ENCODE measurements around the gene STRBP. TPM values are rescaled to one million over a fixed set of nuclear protein-coding genes. Genes with fewer than 3 reads are reported as not detected.
A peak's percentile ranks its signal among the peaks of the same experiment; 100 is the strongest.

Gene STRBP
- total RNA-seq, result 10 to 100 TPM; 20.8 to 49.9 (median 37.4) TPM

DNA sequence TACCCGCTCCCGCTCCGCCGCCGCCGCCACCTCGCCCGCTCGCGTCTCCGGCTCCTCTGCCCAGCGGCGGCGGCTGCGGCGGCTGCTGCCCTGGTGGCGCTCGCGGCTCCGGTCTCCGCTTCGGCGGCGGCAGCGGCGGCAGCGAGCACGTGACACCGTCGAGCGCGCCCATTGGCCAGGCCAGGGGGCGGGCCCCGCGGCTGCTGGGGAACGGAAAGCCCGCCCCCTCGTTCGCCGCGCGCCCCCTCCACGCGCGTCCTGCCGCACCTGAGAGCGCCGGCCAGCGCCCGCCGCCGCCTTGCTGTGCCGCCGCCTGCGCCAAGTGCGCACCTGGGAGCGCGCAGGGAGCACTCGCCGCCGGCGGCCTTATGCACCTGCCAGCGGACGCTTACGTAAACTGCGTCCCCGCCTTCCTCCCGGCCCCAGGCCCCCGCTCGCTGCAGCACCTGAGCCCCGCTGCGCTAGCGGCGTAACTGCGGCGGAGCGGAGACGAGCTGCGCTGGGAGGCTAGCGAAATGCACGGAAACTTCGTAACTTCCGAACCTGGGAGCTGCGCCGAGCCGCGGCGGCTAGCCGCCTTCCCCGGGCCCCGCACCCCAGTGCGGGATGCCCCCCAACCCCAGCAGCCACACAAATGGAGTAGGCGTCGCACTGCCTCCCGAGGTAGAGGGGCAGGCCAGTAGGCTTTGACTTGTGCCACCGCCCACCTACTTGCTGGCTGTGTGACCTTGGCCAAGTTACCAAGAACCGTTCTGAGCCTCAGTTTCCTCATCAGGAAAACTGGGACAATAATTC, at the start of gene STRBP:
Gene STRBP (minus strand): TSS at position 122 of the 795 bp plus-strand sequence. CDS start 84,452 bp downstream, outside the sequence.
- TF ChIP-seq, protein P1, sequence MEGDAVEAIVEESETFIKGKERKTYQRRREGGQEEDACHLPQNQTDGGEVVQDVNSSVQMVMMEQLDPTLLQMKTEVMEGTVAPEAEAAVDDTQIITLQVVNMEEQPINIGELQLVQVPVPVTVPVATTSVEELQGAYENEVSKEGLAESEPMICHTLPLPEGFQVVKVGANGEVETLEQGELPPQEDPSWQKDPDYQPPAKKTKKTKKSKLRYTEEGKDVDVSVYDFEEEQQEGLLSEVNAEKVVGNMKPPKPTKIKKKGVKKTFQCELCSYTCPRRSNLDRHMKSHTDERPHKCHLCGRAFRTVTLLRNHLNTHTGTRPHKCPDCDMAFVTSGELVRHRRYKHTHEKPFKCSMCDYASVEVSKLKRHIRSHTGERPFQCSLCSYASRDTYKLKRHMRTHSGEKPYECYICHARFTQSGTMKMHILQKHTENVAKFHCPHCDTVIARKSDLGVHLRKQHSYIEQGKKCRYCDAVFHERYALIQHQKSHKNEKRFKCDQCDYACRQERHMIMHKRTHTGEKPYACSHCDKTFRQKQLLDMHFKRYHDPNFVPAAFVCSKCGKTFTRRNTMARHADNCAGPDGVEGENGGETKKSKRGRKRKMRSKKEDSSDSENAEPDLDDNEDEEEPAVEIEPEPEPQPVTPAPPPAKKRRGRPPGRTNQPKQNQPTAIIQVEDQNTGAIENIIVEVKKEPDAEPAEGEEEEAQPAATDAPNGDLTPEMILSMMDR (IDR thresholded peaks at IDR 0.05), result peak in 1 of 6 experiments; percentile 22
- TF ChIP-seq POLR2A (IDR thresholded peaks at IDR 0.05), result peak in 1 of 2 donors; percentile 79
- DNase-seq, result peak; percentile 90 to 97 (median 96)
- H3K27ac ChIP-seq, result peak within 1 kb of the TSS; percentile 76 to 93 (median 86)
- H3K4me3 ChIP-seq, result peak within 1 kb of the TSS; percentile 75 to 99 (median 82)
- H3K9me3 ChIP-seq, result no peaks in the 10 kb centered on the region
- H3K4me1 ChIP-seq, result peaks cover 0 to 21% (median 0%) of the 10 kb centered on the region in 4 donors
- no peaks in the 10 kb centered on the region for H3K27me3 ChIP-seq
- no peaks in the 10 kb centered on the region for H3K36me3 ChIP-seq

DNA sequence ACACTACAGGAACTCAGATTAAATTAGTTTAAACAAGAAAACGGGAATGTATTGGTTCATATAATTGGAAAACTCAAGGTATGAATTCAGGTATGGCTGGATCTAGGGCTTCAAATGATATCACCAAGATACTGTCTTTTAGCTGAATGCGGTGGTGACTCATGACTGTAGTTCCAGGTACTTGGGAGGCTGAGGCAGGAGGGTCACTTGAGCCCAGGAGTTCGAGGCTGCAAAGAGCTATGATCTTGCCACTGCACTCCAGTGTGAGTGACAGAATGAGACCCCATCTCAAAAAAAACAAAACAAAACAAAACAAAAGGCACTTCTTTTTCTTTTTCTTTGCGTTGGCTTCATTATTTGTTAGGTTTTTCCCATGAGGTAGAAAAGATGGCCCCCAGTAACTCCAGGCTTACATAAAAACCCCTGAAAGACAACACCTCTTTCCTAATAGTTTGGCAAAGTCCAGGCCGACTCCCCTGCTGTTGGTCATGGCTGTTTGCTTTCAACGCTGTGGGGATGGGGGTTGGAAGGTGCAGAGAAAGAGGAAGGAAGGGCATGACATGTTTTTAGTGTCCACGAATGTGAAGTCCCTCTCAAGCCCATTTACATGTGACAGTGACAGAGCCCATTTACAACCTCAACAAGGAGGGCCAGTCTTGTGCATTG, 47.8 kb upstream of the STRBP start:
- H3K4me1 ChIP-seq, result no peaks in the 10 kb centered on the region
- no peak overlapping the region for H3K4me3 ChIP-seq
- no peaks in the 10 kb centered on the region for H3K9me3 ChIP-seq
- H3K36me3 ChIP-seq, result no peaks in the 10 kb centered on the region
- TF ChIP-seq, protein P1 (IDR thresholded peaks at IDR 0.05), result no peak
- TF ChIP-seq POLR2A (IDR thresholded peaks at IDR 0.05), result no peak
- H3K27ac ChIP-seq, result no peak overlapping the region
- peak in 2 of 3 donors; percentile 6 to 41 for DNase-seq
- no peaks in the 10 kb centered on the region for H3K27me3 ChIP-seq

DNA sequence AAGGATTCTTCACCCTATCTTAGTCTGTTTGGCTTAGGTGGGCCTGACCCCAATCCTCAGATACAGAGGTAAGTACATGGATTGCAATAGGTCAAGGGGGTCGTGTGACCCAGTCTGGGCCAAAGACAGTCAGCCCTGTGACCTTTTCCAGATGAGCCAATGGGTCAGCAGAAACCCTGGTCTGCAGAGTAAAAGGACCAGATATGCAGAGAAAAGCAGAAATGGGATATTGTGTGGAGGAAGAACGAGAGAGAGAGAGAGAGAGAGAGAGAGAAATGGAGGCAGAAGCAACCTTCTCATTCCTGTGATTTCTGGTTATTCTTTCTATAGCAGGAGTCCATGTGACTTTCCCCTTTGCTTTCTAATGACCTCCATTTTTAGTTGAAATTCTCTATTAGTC, 47.2 kb upstream of the STRBP start:
- no peaks in the 10 kb centered on the region for H3K9me3 ChIP-seq
- H3K4me1 ChIP-seq, result no peaks in the 10 kb centered on the region
- H3K27ac ChIP-seq, result no peak overlapping the region
- no peaks in the 10 kb centered on the region for H3K36me3 ChIP-seq
- TF ChIP-seq POLR2A (IDR thresholded peaks at IDR 0.05), result no peak
- TF ChIP-seq, protein P1 (IDR thresholded peaks at IDR 0.05), result no peak
- H3K27me3 ChIP-seq, result no peaks in the 10 kb centered on the region
- no peak for DNase-seq
- no peak overlapping the region for H3K4me3 ChIP-seq

DNA sequence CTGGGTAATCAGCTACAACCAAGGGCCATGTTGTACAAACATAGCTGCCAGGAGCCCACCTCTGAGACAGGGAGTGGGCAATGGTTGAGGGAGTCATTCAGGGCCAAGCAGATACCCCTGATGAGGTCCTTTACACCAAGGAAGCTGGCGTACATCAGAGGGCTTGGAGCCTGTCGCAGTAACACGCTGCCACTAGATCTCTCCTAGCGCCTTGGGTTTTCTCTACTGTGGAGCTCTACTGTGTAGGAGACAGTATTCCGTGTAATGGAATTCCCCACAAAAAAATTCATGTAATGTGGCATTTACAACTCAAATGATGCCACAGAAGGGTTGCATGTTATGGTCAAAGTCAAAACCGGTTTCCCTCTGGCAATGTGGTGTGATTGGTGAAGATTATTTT, 46.2 kb upstream of the STRBP start:
- H3K9me3 ChIP-seq, result no peaks in the 10 kb centered on the region
- no peak overlapping the region for H3K4me3 ChIP-seq
- TF ChIP-seq, protein P1 (IDR thresholded peaks at IDR 0.05), result no peak
- no peak for TF ChIP-seq POLR2A (IDR thresholded peaks at IDR 0.05)
- no peak overlapping the region for H3K27ac ChIP-seq
- no peaks in the 10 kb centered on the region for H3K27me3 ChIP-seq
- H3K4me1 ChIP-seq, result no peaks in the 10 kb centered on the region
- DNase-seq, result no peak
- no peaks in the 10 kb centered on the region for H3K36me3 ChIP-seq

DNA sequence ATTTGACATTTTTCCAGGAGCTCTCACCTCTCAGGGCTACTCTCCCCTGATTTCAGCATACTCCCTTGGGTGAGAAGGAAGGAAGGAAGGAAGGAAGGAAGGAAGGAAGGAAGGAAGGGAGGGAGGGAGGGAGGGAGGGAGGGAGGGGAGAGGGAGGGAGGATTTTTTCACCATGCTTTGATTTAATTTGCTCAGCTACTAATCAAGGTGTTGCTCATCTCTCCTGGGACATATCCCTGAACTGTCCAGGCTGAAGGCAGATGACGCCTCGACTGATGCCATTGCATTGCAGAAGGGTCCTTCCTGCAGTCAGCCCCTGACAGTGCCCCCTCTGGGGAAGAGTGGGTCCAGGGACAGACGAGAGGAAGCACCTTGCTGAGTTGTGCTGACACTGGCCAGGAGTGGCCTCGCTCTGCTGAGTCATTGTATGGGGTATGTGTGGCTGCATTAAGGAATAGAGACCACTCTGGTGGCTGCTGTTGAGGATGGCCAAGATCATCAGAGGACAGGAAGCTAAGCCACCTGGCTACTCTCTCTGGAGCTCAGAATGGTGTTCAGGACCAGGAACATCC, 44.0 kb upstream of the STRBP start:
- Histone ChIP-seq H3K27ac (no peak overlapping the region), H3K27me3 (no peaks in the 10 kb centered on the region), H3K4me3 (no peak overlapping the region), H3K36me3 (no peaks in the 10 kb centered on the region), H3K9me3 (no peaks in the 10 kb centered on the region), H3K4me1 (no peaks in the 10 kb centered on the region)
- TF ChIP-seq, protein P1 (IDR thresholded peaks at IDR 0.05), result no peak
- TF ChIP-seq POLR2A (IDR thresholded peaks at IDR 0.05), result no peak
- DNase-seq, result no peak
